GM06990 (cell line): ENCODE data around the gene TOMM5.

Experiments
- DNase-seq: peaks from one replicate; pipeline ENCODE4 v3.0.0-alpha.2; 2011; ENCODE audit not compliant: insufficient read length; ENCODE audit errors: extremely low read depth
- H3K27me3 ChIP-seq: replicated peaks from 2 replicates; pipeline ENCODE4 v1.6.0; 2011; ENCODE audit warnings: low read length; ENCODE audit not compliant: control insufficient read depth, insufficient read depth
- H3K36me3 ChIP-seq: 2 replicates; pipeline ENCODE4 v1.5.1; 2011; ENCODE audit warnings: low read length; ENCODE audit not compliant: control insufficient read depth, insufficient read depth
- H3K4me3 ChIP-seq: replicated peaks from 2 replicates; pipeline ENCODE4 v1.5.1; 2011; ENCODE audit warnings: low read depth, mild to moderate bottlenecking, control low read depth, low read length
- CTCF ChIP-seq: IDR thresholded peaks from 2 replicates; pipeline ENCODE4 v1.5.1; 2011; ENCODE audit warnings: low read length, control low read depth, mild to moderate bottlenecking, inconsistent platforms; ENCODE audit not compliant: insufficient read depth, poor library complexity, severe bottlenecking

Gene TOMM5

GRCh38 chr9:37551468-37551867 is 40.9 kb downstream of the TOMM5 start:
- H3K36me3 ChIP-seq, result no peaks in the 10 kb centered on the region
- DNase-seq, result no peak
- TF ChIP-seq CTCF, result no peak
- no peak overlapping the region for H3K4me3 ChIP-seq
- H3K27me3 ChIP-seq, result no peaks in the 10 kb centered on the region

GRCh38 chr9:37550781-37551180 is 41.6 kb downstream of the TOMM5 start:
- no peak for DNase-seq
- Histone ChIP-seq H3K27me3 (no peaks in the 10 kb centered on the region), H3K36me3 (no peaks in the 10 kb centered on the region), H3K4me3 (no peak overlapping the region)
- TF ChIP-seq CTCF, result no peak

GRCh38 chr9:37549527-37549926 is 42.9 kb downstream of the TOMM5 start:
- Histone ChIP-seq H3K4me3 (no peak overlapping the region), H3K36me3 (no peaks in the 10 kb centered on the region), H3K27me3 (no peaks in the 10 kb centered on the region)
- no peak for TF ChIP-seq CTCF
- no peak for DNase-seq

DNA sequence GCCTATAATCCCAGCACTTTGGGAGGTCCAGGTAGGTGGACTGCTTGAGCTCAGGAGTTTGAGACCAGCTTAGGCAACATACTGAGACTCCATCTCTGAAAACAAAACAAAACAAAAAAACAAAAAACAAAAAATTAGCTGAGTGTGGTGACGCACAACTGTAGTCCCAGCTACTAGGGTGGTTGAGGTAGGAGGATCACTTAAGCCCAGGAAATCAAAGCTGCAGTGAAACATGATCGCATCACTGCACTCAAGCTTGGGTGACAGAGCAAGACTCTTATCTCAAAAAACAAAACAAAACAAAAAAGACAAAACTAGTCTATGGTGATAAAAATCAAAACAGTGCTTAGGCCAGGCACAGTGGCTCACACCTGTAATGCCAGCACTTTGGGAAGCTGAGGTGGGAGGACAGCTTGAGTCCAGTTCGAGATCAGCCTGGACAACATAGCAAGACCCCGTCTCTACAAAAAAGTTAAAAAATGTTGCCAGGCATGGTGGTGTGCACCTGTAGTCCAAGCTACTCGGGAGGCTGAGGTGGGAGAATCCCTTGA is 45.0 kb downstream of the TOMM5 start:
- no peak for DNase-seq
- Histone ChIP-seq H3K36me3 (no peaks in the 10 kb centered on the region), H3K4me3 (no peak overlapping the region), H3K27me3 (no peaks in the 10 kb centered on the region)
- TF ChIP-seq CTCF, result no peak

- no peak for TF ChIP-seq CTCF
- no peak for DNase-seq
- Histone ChIP-seq H3K4me3 (no peak overlapping the region), H3K27me3 (no peaks in the 10 kb centered on the region), H3K36me3 (peaks cover 4% of the 10 kb centered on the region)
Observed at GRCh38 chr9:37543468-37543867, 48.9 kb downstream of the TOMM5 start.

GRCh38 chr9:37542895-37543294 is 49.5 kb downstream of the TOMM5 start:
- DNase-seq, result no peak
- TF ChIP-seq CTCF, result no peak
- H3K36me3 ChIP-seq, result peaks cover 7% of the 10 kb centered on the region
- H3K27me3 ChIP-seq, result no peaks in the 10 kb centered on the region
- H3K4me3 ChIP-seq, result no peak overlapping the region
